GM20431 (cell line): ENCODE measurements around the gene TNFRSF13B.
"Not testable (repeated sequence)": the region's sequence is repeated elsewhere in the genome, so short reads cannot be mapped to it uniquely, and the experiment has no call there.

Experiments
- in situ Hi-C: fragments of 300-500 bp; cut with MseI, MboI; formaldehyde crosslinking; loops from one replicate; pipeline ENCODE4 v1.15.0; 2020; ENCODE audit warnings: low sequenced_read_pairs; ENCODE audit not compliant: unreplicated experiment

Gene TNFRSF13B

GRCh38 chr17:16929757-16930520, 42.0 kb downstream of the TNFRSF13B start:
- in situ Hi-C loops, result no loop called here

- in situ Hi-C loops, result no loop called here
Measured at GRCh38 chr17:16929035-16929680, 42.8 kb downstream of the TNFRSF13B start.

GRCh38 chr17:16928406-16929034, 43.4 kb downstream of the TNFRSF13B start:
- in situ Hi-C loops, result no loop called here

- in situ Hi-C loops, result no loop called here
Measured at GRCh38 chr17:16927641-16928321, 44.1 kb downstream of the TNFRSF13B start.

- in situ Hi-C loops, result no loop called here
Measured at GRCh38 chr17:16926571-16927451, 45.1 kb downstream of the TNFRSF13B start.

- in situ Hi-C loops, result no loop called here
Measured at GRCh38 chr17:16926061-16926511, 45.8 kb downstream of the TNFRSF13B start.

- in situ Hi-C loops, result no loop called here
Measured at GRCh38 chr17:16925461-16926060, 46.4 kb downstream of the TNFRSF13B start.

- in situ Hi-C loops, result no loop called here
Measured at GRCh38 chr17:16924696-16925440, 47.0 kb downstream of the TNFRSF13B start.

- in situ Hi-C loops, result no loop called here
Measured at GRCh38 chr17:16923904-16924695, 47.8 kb downstream of the TNFRSF13B start.

GRCh38 chr17:16923097-16923903, 48.6 kb downstream of the TNFRSF13B start:
- in situ Hi-C loops, result no loop called here

- in situ Hi-C loops, result no loop called here
Measured at GRCh38 chr17:16922386-16923096, 49.4 kb downstream of the TNFRSF13B start.

- in situ Hi-C loops, result not testable (repeated sequence)
Measured at GRCh38 chr17:16921451-16921850, 50.5 kb downstream of the TNFRSF13B start.

- in situ Hi-C loops, result no loop called here
Measured at GRCh38 chr17:16920628-16921020, 51.3 kb downstream of the TNFRSF13B start.

GRCh38 chr17:16919663-16920627, 52.0 kb downstream of the TNFRSF13B start:
- in situ Hi-C loops, result no loop called here

GRCh38 chr17:16918443-16918842, 53.5 kb downstream of the TNFRSF13B start:
- in situ Hi-C loops, result no loop called here
